ENCODE measurements around the gene TMPRSS2.
A peak's percentile ranks its signal among the peaks of the same experiment; 100 is the strongest.

The TMPRSS2 gene

DNA sequence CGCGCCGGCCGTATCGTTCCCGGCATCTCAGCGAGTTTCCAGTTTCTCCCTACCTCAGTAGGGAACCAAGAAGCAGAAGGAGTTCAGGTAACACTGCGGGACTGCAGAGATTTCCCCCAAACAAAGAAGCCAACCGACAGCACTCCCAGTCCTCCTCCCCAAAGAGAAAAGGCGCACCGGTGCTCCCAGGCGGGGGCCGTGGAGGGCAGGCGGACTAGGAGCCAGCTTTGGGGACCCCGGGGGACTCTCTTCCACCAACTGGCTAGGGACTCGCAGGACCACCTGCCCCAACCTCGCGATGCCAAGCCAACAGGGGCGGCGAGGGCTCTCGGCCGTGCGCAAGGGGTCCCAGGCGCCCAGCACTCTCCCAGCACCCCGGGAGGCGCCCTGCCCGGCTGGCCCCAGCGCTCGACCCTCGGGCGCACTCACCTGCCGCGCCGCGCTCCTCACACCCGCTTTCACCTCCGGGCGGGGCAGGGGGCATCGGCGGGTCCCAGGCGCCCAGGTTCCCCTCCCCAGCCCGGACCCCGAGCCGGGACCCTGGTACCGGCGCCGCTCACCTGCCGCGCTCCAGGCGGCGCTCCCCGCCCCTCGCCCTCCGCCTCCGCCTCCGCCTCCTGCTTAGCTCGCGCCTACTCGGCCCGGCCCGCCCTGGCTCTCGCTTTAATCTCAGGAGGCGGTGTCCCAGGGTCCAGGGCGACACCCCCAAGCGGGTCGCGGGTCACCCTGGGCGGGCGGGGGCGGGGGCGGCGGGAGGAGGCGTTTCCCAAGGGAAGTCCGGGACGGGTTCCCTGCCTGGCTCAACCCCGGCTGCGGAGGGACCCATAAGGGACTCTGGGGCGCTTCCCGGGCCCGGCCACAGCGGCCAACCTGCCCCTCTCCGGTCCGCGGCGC is at the start of gene TMPRSS2:
Gene TMPRSS2, minus strand, starts transcription at position 638 of the 894 bp plus-strand sequence. CDS start 10,025 bp downstream, outside the sequence.
- intact Hi-C loops (cut with DNase I) = no loop called here
- DNase-seq = peak in 1 of 42 donors; percentile 10

DNA sequence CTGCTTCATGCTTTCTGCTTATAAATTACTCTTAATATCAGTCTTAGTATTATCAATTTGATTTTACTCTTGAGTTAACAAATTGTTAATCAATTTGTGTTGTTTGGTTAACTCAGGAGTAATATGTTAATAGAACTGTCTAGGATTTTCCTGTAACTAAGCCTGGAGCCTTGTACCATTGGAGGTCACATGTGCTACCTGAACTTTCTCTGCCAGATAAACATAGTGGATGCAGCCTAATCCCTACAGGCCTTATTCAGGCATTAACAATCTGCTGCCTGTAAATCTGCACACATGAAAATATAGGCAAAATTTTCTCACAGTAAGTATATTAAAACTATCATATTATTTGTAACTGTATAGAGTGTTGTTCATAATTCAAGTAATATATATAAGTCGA is 47.1 kb upstream of the TMPRSS2 start:
- intact Hi-C loops (cut with DNase I) = no loop called here
- no peak for DNase-seq

DNA sequence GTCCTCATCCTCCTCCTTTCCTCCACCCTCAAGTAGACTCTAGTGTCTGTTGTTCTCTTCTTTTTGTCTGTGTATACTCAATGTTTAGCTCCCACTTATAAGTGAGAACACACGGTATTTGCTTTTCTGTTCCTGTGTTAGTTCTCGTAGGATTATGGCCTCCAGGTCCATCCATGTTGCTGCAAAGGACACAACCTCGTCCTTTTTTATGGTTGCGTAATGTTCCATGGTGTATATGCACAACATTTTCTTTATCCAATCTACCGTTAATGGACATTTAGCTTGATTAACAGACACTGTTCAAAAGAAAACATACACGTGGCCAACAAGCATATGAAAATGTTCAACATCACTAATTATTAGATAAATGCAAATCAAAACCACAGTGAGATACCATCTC is 44.3 kb upstream of the TMPRSS2 start:
- DNase-seq = no peak
- intact Hi-C loops (cut with DNase I) = no loop called here

DNA sequence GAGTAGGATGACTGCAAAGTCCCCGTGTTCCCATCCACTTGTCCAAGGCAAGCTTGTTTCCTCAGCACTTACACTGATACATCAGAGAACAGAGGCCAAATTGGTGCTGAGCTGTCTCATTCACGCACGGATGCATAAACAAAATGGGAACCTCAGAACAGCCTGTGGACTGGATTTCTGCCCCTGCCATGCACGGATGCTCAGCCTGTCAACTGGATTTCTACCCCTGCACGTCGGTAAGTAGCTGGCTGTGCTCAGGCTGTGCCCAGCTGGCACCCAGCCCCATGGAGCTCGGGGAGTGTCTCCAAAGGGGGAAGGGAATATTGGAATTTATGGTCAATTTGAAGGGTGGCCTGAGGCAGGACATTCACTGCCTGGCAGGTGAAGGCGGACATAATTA is 40.8 kb upstream of the TMPRSS2 start:
- no peak for DNase-seq
- intact Hi-C loops (cut with DNase I) = no loop called here

DNA sequence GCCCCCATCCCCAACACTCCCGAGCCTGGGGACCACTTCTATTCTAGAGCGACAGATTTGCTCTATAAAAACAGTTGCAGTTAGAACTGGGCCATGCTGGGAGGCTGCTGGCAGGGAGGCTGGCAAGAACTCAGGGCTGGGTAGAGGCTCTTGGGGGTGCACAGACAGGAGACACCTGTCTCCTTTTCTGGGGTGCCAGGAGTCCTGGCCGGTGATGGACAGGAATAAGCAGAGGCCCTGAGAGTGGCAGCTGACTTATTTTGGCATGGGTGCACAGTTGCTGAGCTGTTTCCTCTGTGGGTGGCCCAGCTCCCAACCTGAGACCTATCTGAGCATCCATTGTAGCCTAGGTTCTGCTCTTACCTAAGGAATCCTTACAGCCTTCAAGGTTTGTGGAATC is 39.2 kb upstream of the TMPRSS2 start:
- DNase-seq = no peak
- intact Hi-C loops (cut with DNase I) = no loop called here

DNA sequence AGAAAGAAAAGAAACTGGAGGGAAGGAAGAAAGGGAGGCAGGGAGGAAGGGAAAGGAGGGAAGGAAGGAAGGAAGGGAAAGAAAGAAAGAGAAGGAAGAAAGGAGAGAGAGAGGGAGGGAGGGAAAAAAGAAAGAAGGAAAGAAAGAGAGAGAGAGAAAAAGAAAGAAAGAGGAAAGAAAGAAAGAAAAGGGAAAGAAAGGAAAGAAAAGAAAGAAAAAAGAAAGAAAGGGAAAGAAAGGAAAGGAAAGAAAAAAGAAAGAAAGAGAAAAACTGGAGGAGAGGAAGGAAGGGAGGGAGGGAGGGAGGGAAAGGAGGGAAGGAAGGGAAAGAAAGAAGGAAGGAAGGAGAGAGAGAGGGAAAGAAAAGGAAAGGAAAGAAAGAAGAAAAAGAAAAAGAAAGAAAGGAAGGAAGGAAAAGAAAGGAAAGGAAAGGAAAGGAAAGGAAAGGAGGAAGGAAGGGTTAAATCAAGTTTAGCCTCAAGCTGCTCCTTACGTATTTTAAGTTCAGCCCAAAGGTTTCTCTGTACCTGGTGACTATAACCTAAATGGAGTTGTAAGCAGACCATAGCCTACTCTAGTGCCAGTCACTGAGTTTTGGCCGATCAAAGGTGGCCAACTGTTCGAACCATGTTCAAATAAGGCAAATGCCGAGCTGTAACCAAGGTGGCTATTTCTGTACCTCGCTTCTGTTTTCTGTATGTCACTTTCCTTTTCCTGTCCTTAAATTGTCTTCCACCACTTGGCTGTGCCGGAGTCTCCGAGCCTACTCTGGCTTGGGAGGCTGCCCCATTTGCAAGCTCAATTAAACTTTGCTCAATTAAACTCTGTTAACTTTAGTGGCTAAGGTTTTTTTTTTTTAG is 37.8 kb upstream of the TMPRSS2 start:
- intact Hi-C loops (cut with DNase I) = no loop called here
- DNase-seq = no peak

DNA sequence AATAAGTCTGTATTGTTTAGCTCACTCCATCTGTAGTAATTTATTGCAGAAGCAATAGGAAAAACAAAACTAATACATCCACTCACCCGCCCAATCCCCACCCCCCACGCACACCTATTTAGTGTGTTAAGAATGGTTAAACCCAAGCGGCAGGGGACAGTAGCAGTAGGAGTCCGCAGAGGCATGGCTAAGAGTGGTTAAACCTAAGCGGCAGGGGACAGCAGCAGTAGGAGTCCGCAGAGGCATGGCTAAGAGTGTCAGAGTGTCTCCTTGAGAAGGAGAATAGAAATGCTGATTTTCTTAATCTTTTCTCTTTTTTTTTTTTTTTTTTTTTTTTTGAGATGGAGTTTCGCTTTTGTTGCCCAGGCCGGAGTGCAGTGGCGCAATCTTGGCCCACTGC is 34.8 kb upstream of the TMPRSS2 start:
- no peak for DNase-seq
- intact Hi-C loops (cut with DNase I) = no loop called here

DNA sequence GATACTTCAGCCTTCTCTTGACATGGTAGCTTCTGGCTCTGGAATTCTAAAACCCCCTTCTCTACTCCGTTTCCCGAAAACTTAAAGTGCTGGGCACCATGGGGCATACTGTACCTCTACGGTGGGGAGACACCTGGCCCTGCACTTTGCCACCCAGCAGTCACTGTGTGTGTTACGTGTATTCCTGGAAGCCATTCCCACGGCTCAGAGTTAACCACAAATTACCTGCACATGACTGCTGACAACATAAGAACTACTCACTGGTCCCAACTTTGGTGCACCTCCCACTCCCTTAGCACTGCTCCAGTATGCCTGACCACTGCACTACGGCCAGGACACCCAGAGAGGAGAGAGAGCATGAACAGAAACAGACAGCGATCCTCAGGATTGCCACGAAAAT is 29.4 kb upstream of the TMPRSS2 start:
- no peak for DNase-seq
- intact Hi-C loops (cut with DNase I) = no loop called here

DNA sequence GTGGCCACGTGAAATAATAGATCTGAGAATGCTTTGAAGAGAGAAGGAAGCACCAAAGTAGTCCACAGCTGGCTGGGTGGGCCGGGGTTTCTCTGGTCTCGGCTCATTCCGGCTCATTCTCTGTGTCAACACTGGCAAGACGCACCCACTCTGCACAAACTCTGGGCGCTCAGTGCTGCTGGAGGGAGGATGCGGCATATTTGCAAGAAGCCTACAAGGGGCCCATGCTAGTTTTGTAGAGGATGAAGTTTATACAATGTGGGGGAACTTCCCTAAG is 28.8 kb upstream of the TMPRSS2 start:
- intact Hi-C loops (cut with DNase I) = no loop called here
- DNase-seq = no peak

DNA sequence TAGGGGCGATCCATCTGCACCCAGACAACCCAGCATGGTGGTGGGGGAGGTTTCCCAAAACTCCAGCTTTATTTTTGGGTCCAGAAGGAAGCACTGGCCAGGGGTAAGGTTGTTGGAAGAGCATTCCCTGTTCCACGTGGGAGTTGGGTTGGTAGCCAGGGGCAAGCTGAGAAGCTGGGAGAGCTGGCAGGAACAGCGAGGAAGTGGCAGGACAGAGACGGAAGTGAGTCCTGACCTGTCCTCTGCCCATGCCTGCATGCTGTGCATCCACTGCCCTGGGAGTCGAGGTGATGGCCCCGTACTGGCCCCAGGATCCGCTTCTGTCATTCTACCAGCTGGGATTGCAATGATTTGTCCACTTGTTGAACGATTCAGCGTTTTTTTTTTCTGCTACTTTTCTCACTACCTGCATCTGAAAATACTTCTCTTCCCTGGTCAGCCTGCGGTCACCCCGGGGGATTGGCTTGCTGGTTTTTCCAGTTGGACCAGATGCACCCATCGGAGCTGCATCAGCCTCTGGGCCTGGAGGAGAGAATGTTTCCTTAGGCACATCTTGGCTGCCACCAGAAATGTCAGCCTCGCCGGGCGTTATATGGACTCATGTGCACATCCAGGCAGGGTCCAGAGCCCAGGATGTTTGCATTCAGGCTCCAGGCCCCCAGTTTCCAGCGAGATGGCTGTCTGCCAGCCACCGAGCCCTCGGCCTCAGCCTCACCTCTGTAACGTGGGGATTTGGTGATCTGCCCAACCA is 28.3 kb upstream of the TMPRSS2 start:
- DNase-seq = no peak

DNA sequence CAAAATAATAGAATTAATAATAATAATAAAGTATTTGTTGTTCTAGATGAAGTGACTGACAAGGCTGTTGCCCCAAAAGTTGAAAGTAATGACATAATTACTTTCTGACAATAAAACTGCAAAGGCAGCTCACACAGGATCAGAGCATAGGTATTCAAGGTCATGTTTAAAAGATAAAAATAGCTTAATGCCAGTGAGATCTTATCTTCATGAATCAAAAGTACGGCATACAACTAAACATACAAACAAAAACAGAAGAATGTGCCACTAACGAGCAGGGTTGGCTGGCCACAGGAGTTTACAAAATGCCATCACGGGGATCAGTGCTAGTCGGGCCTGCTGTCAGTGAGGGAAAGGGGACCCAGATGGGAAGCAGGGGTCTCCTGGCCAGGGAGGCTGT is 22.4 kb upstream of the TMPRSS2 start:
- DNase-seq = no peak
- intact Hi-C loops (cut with DNase I) = no loop called here

More for the DNA sequence above, 28.3 kb upstream of the TMPRSS2 start:
- intact Hi-C loops (cut with DNase I) = no loop called here

DNA sequence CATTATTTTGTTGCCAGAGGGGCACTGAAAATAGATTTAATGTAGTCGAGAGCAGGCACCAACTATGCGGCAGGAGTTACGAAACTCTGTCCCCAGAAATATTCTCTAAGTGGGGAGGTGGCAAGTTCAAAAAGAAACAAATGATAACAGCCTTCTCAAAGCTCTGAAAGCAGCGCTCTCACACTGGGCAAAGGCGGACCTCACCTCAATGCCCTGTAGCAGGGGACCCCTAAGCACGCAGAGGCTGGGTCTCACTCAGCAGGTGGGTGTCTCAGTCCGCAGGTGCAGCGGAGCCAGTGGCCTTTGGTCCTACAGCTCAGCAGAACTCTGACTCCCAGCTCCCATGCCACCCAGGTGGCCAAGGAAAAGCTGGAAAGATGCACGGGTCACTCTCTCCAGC is 21.8 kb upstream of the TMPRSS2 start:
- DNase-seq = no peak
- intact Hi-C loops (cut with DNase I) = no loop called here

DNA sequence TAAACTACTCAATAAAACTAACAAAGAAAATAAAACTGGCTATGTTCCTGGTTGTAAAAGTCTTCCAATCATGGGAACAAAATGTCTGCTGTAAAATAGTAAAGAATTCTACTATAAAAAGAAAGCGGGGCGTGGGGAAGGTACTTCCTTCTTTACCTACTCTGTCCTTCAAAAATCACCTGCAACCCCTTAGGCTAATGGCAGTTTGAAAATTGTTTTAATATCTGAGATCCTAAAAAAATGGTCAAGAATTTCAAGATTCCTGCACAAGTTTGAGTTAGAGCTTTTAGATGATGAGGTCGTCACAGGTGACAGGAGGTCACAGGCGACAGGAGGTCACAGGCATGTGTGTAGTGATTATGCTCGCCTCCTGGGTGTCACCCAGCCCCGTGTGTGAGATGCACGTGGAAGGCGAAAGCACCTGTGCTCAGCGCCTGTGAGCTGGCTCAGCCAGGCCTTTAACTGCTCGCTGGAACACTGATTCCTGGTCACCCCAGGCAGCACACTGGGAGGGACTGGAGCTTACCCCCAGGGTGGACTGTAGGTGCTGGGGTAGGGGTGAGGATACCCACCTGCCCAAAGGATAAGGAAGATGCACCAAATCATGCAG is 18.6 kb upstream of the TMPRSS2 start:
- intact Hi-C loops (cut with DNase I) = no loop called here
- DNase-seq = no peak

DNA sequence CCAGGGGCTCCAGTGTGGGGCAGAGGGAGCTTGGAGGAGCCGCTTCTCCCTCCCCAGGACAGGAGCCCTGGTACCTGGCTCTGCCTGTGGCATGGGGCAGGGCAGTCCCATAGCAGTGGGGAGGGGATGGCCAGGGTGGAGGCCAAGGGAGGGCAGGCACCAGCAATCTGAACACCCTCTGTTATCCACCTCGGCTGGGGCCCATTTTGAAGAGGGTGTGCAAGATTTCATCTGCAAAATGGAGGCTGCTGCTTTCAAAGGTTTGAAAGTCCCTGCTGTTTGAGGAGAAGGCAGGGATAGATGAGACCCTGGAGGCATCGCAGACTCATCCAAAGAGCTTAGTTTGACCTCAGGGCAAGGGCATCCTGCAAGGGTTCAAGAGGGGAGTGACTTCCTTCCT is 15.2 kb upstream of the TMPRSS2 start:
- intact Hi-C loops (cut with DNase I) = no loop called here
- no peak for DNase-seq

DNA sequence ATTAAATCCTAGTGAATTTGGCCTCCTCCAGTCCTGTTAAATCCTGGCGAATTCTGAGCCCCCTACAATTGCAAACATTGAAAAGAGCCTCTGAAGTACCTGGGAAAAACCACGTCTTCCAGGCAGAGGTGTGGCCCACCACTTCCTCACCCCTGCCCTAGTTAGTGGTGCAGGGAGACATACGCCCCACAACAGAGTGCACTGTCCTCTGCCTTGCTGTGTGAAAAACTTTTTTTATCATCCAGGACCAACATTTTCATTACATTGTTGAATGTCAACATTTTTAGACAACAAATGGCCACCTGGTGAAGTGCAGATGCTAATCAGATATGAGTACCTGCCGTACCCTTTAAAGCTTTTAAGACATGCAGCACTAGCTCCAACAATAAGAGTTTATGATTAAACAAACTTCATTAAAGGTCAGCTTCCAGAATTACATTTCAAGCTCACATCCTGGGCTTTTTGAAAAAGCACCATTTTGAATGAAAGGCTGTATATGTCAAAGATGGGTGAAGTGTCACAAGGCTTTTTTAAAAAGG is 13.6 kb upstream of the TMPRSS2 start:
- intact Hi-C loops (cut with DNase I) = no loop called here
- no peak for DNase-seq

DNA sequence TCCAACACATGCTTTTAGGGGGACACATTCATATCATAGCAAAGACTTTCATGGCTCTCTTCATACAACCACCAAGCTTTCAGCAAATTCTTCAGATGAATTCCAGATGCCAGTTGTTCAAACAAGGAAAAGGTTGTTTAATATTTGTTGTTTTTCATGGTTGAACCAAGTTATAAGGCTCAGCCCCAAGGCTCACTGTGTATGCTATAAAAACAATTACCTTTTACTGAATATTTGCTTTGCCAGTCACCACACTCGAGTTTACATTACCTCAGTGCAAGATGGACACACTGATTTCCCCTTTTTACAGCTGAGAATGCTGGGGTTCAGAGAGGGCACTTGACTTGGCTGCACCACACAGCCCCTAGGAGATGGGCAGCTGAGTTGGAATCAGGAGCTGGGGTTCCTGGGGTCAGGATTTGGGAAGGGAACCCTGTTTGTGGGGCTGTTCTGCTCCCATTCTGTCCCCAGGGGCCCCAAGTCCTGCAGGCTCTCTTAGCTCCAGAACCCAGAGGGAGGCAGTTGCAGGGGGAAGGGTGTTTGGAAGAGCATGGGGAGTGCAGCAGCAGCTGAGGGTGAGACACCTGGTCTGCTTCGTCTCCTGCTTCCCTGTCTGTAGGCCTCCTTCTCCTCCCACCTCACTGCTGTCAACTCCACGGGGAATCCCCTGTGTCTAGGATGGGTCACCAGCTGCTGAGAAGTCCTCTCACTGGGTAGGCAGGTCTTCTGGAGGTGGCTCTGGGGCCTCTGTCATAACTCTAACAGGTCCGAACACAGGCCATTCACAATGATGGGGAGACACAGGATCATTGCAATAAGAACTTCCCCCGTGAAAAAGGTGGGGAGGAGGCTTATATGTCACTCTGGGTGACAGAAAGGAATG is 12.8 kb upstream of the TMPRSS2 start:
- intact Hi-C loops (cut with DNase I) = no loop called here
- no peak for DNase-seq

DNA sequence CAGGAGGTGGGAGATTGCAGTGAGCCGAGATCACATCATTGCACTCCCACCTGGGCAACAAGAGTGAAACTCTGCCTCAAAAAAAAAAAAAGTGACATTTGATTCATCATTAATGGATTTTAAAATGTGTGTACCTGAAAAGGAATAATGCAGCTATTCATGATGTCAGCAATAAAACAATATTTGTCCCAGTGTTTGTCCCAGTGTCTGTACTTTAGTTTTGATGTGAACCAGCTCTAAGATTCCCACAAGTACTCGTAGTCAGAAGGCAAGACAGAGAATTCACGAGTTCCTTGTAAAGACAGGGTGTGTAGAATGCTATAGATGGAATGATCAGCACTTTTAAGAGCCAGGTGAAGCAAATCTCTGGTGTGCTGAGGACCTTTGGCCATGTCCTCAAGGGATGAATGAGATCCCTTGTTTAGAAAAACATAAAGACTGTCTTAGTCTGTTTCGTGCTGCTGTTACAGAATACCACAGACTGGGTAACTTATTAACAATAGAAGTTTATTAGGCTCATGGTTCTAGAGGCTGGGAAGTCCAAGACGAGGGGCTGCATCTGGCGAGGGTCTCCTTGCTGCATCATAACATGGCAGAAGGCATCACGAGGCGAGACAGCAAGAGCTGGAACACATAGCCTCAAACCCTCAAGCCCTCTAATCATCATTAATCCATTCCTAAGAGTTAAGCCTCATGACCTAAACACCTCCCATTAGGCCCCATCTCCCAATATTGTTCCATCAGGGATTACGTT is 12.0 kb upstream of the TMPRSS2 start:
- intact Hi-C loops (cut with DNase I) = no loop called here
- DNase-seq = no peak

DNA sequence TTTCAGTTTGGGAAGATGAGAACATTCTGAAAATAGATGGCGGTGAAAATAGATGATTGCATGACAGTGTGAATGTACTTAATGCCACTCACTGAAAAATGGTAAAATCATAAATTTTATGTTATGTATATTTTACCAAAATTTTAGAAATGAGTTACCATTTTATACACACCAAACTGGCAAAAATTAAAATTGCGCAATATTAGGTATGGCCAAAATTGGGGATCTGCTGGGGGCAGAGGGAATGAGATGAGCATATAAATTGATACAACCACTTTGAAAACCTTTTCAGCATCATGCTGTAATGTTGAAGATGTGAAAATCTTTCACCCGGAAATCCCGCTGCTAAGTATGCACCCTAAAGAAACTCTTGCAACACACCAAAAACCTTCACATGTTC is 10.8 kb upstream of the TMPRSS2 start:
- intact Hi-C loops (cut with DNase I) = no loop called here
- no peak for DNase-seq
